GF-D8 (cell line): ENCODE results near the gene FAM222B.
"Not testable (repeated sequence)": the region's sequence is repeated elsewhere in the genome, so short reads cannot be mapped to it uniquely, and the experiment has no call there.

Source experiments
- DNase-seq: peaks from one replicate; lab custom pipeline; 2025; lab: John Stamatoyannopoulos, UW

FAM222B gene

GRCh38 chr17:28871056-28871579, 28.5 kb upstream of the FAM222B start:
- DNase-seq: no peak

DNA sequence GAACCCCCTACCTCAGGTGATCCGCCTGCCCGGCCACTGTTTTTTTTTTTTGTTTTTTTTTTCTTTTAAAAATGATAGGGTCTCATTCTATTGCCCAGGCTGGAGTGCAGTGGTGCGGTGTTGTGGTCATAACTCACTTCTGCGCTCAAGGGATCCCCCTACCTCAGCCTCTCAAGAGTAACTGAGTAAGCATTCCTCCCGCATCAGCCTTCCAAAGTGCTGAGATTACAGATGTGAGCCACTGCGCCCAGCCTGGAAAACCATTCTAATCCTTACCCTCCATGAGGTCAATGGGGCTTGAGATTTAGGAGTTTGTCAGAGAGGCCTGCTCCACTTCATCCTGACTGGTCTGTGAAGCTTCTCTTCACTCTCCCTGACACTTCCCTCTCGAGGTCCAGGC, 24.7 kb upstream of the FAM222B start:
- no peak for DNase-seq

- DNase-seq: no peak
Observed at GRCh38 chr17:28865946-28866752, 23.6 kb upstream of the FAM222B start.

GRCh38 chr17:28864991-28865849, 22.6 kb upstream of the FAM222B start:
- DNase-seq: no peak

DNA sequence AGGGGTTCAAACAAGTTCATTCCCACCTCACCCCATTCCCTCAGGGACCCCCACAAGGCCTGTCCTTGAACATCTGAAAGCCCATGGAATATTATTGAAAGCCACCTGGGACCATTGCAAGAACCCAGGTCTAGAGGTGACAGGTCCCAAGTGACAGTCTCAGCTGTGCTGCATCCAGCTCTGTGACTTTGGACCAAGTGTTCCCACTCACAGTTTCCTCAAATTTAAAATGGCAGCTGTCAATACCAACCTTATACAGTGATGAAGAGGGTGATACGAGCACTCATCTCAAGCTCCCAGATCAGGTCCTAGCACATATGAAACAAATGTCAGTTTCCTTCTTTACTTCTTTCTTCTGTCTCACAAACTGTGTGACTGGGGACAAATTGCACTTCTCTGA, 21.4 kb upstream of the FAM222B start:
- no peak for DNase-seq

DNA sequence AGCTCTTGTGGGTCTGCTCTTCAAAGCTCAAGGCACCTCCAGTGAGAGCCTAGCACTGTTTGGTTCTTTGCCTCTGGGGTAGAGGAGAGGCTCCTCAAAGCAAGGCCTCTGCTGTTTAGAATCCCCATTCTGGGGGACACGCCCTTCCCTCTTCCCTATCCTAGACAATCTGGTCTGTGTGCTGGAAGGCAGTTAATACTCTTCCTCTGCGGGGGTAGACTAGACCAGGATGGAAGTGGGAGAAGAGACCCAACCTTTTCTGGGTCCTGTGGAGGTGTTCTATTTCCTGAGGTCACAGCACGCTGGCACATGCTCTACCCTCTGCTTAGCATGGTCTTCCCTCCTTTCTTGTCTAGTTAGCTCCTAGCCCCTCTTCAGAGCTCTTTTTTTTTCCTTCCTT, 20.0 kb upstream of the FAM222B start:
- DNase-seq: no peak

DNA sequence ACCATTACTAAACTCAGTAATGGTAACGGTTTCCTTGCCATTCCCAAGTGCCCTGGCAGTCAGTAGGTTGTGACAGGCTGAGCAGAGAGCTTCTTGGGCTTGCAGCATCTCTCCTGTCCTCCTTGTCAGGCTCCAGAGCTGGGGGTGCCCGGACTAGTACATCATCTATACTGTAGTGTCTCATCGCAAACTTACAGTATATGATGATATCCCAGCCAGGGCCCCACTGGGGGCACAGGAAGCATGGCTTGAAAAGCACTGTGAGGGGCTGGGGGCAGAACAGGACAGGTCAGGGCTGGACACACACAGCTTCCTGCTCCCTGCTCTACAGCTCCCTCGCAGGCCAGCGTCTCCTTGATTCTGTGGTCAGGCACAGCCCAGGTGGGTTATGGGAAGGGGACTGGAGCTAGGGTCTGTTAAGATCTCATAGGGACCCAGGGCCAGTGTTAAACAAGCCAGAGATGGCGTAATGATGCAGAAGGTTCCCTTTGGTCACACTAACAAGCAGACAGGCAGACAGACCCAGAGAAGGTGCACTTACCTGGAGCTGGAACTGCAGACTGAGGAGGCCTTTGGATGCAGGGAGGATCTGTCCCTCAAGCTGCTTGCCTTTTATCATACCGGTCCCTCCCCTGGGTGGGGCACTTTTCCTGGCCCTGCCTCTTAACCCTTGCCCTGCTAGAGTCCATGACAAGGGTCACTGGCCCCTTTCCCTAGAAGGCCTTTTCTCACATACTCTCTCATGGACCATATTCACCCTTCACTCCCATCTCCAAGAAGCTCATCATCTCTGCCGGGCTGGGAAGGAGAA, 19.0 kb upstream of the FAM222B start:
- DNase-seq: no peak

GRCh38 chr17:28860363-28860808, 17.8 kb upstream of the FAM222B start:
- DNase-seq: no peak

GRCh38 chr17:28858801-28859355, 16.3 kb upstream of the FAM222B start:
- DNase-seq: no peak

- no peak for DNase-seq
Observed at GRCh38 chr17:28857905-28858800, 15.6 kb upstream of the FAM222B start.

GRCh38 chr17:28856028-28856574, 13.5 kb upstream of the FAM222B start:
- DNase-seq: no peak

- no peak for DNase-seq
Observed at GRCh38 chr17:28855336-28855679, 12.7 kb upstream of the FAM222B start.

GRCh38 chr17:28854457-28855335, 12.1 kb upstream of the FAM222B start, which contains the start of gene ERAL1:
Gene ERAL1 (plus strand): TSS chr17:28855016. CDS start chr17:28855035, 19 bp downstream.
- peak; percentile 9 for DNase-seq

DNA sequence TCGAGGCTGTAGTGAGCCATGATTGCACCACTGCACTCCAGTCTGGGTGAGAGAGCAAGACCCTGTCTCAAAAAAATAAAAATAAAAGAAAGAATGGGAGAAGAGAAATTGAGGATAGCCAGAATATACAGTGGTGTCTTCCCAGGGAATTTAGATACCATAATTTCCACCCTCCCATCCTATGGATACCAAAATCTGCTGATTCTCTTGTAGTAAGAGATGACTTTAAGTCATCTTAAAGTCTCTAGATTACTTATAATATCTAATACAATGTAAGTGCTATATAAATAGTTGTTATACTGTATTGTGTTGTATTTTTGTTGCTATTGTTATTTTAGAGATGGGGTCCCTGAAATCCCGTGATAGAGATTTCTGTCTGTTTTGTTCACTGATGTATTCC, 10.7 kb upstream of the FAM222B start:
- DNase-seq: no peak

GRCh38 chr17:28849281-28849680, 6.7 kb upstream of the FAM222B start:
- DNase-seq: no peak

DNA sequence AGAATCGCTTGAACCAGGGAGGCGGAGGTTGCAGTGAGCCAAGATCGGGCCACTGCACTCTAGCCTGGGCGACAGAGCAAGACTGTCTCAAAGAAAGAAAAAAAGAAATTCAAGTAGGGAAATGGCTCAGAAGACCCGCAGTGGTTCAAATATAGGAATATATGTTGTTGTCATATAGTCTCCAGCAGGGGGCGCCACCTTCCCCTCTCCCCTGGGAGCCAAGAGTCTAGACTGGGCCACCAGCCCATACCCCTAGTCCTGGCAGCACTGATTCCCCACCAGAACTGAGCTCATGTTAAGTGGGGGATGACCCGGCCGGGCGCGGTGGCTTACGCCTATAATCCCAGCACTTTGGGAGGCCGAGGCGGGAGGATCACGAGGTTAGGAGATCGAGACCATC, 6.1 kb upstream of the FAM222B start:
- DNase-seq: not testable (repeated sequence)

- DNase-seq: not testable (repeated sequence)
Observed at GRCh38 chr17:28846699-28847098, 4.1 kb upstream of the FAM222B start.

DNA sequence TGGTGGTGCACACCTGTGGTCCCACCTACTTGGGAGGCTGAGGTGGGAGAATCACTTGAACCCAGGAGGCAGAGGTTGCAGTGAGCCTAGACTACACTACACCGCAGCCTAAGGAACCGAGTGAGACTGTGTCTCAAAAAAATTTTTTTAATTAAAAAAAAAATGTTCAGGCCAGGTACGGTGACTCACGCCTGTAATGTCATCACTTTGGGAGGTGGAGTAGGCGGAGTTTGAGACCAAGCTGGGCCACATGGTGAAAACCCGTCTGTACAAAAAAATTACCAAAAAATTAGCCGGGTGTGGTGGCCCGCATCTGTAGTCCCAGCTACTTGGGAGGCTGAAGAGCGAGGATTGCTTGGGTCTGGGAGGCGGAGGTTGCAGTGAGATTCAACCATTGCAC, 3.6 kb upstream of the FAM222B start:
- no peak for DNase-seq

GRCh38 chr17:28843816-28844148, 1.2 kb upstream of the FAM222B start:
- no peak for DNase-seq
